NT2/D1 (cell line): ENCODE measurements around the gene KRTAP5-1.
"Not testable (repeated sequence)": the region's sequence is repeated elsewhere in the genome, so short reads cannot be mapped to it uniquely, and the experiment has no call there.

Experiments used
- DNase-seq: peaks from one replicate; pipeline ENCODE4 v3.0.0-alpha.2; 2011; ENCODE audit warnings: low read depth, low spot score
- H3K27me3 ChIP-seq: 2 replicates; pipeline ENCODE4 v1.6.0; 2011; ENCODE audit warnings: mild to moderate bottlenecking; ENCODE audit not compliant: insufficient read length, insufficient read depth
- H3K36me3 ChIP-seq: 2 replicates; pipeline ENCODE4 v1.6.1; 2011; ENCODE audit warnings: mild to moderate bottlenecking, low read length, mixed read lengths; ENCODE audit not compliant: insufficient read depth, insufficient read length
- H3K4me1 ChIP-seq: 2 replicates; pipeline ENCODE4 v1.5.1; 2011; ENCODE audit not compliant: insufficient read depth, insufficient read length
- H3K4me3 ChIP-seq: 2 replicates; pipeline ENCODE4 v1.5.1; 2011; ENCODE audit warnings: low read depth; ENCODE audit not compliant: insufficient read length
- H3K9ac ChIP-seq: 2 replicates; pipeline ENCODE4 v1.6.0; 2011; ENCODE audit warnings: low read depth; ENCODE audit not compliant: insufficient read length
- H3K9me3 ChIP-seq: 2 replicates; pipeline ENCODE4 v1.5.1; 2011; ENCODE audit warnings: mild to moderate bottlenecking, low read length; ENCODE audit not compliant: insufficient read depth
- SUZ12 ChIP-seq: IDR thresholded peaks from 2 replicates; pipeline ENCODE4 v1.6.1; 2011; ENCODE audit not compliant: insufficient read length, insufficient read depth; ENCODE audit errors: extremely low read depth
- YY1 ChIP-seq: IDR thresholded peaks from 2 replicates; pipeline ENCODE4 v1.6.1; 2011; ENCODE audit not compliant: insufficient read length, insufficient read depth
- ZNF274 ChIP-seq: IDR thresholded peaks from 2 replicates; pipeline ENCODE4 v1.6.1; 2011; ENCODE audit warnings: mild to moderate bottlenecking, low read depth, low read length

The KRTAP5-1 gene

DNA sequence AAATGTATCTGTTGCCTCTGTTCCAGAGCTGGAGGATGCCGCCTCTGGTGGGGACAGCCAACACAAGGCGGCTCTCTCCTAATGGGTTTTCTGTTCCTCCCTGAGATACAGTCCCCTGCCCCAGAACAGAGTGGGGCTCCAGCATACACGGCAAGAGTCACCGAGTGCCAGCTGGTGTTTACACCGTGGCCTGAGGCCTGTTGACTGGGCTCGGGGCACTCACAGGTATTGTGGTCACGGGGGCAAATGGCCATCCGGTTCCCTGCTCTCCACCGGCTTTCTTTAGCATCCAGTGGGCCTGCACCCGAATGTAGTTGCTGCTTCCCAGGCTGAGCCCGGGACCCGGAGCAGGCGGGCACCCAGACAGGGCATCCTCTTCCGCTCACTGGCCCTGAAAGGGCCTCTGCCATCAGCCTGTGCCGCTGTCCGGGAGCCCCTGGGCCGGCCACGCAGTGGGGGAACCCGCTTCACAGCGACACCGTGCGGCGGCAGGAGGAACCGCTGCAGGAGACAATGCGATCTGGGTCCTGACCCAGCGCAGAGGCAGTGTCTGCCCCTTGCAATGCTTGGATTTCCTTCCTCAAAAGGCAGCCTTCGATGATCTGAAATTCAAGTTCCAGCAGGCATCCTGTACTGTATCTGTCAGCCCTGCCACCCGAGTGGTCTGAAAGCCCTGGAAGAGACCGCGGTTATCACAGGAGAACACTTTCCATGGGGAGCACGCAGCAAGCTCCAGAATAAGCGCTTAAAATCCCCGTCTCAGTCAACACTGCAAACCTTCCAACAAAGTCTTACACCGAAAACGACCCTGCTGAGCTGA, 43.6 kb upstream of the KRTAP5-1 start:
- Histone ChIP-seq H3K4me1 (no peaks in the 10 kb centered on the region), H3K9ac (peak overlapping the region; percentile 76), H3K4me3 (no peak overlapping the region), H3K27me3 (peaks cover 34% of the 10 kb centered on the region), H3K36me3 (no peaks in the 10 kb centered on the region), H3K9me3 (no peaks in the 10 kb centered on the region)
- TF ChIP-seq ZNF274 (no peak), SUZ12 (no peak), YY1 (no peak)
- DNase-seq, result peak; percentile 47

DNA sequence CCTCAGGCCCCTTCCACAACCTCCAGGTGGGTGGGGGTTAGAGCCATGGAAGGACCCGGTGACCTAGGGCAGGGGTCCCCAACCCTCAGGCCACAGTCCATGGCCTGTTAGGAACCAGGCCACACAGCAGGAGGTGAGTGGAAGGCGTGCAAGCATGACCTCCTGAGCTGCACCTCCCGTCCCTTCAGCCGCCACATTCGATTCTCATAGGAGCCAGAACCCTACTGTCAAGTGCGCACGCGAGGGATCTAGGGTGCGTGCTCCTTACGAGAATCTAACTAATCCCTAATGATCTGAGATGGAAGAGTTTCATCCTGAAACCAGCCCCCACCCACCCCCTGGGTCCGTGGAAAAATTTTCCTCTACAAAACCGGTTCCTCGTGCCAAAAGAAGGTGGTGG, 40.5 kb upstream of the KRTAP5-1 start:
- Histone ChIP-seq H3K27me3 (peaks cover 32% of the 10 kb centered on the region), H3K9ac (no peak overlapping the region), H3K4me1 (no peaks in the 10 kb centered on the region), H3K9me3 (no peaks in the 10 kb centered on the region), H3K4me3 (no peak overlapping the region), H3K36me3 (no peaks in the 10 kb centered on the region)
- DNase-seq, result no peak
- TF ChIP-seq ZNF274 (no peak), YY1 (no peak), SUZ12 (no peak)

DNA sequence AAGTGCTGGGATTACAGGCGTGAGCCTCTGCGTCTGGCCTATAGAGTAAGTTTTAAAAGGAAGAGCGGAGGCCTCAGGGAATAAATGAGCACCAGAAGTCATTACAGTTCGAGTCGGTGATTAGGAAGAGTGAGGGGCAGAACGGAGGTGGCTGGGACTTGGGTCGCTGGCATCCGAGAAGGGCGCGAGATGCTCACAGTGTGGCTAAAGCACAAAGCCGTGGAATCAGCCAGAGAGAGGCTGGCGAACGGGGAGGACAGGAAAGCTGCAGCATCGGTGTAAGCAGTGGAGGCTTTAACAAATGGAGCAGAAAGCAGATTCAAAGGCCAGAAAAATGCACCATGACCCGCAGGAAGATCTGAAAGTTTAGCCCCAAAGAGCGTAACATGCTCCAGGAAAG, 39.5 kb upstream of the KRTAP5-1 start:
- Histone ChIP-seq H3K9me3 (no peaks in the 10 kb centered on the region), H3K4me1 (no peaks in the 10 kb centered on the region), H3K4me3 (no peak overlapping the region), H3K9ac (no peak overlapping the region), H3K36me3 (no peaks in the 10 kb centered on the region), H3K27me3 (peaks cover 28% of the 10 kb centered on the region)
- DNase-seq, result no peak
- no peak for TF ChIP-seq SUZ12
- TF ChIP-seq ZNF274, result no peak
- TF ChIP-seq YY1, result no peak

DNA sequence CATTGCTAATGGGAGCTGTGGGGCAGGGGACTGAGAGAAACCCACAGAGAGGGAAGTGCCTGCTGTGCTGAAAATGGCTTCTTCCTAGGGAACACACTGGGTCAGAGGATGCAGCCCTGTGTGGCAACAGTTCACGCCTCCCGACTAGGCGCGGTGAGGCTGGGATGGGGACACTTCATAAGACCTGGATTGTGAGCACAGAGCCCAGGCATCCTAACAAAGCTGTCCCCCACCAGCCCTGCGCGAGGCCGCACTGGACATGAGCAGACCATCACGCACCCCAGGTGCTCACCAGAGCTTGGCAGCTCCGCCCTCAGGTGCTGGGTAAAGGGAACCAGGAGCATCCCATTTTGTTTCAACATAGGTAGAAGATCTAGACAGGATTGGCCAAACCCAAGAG, 38.6 kb upstream of the KRTAP5-1 start:
- Histone ChIP-seq H3K4me3 (no peak overlapping the region), H3K9me3 (no peaks in the 10 kb centered on the region), H3K27me3 (peaks cover 19% of the 10 kb centered on the region), H3K9ac (no peak overlapping the region), H3K4me1 (no peaks in the 10 kb centered on the region), H3K36me3 (no peaks in the 10 kb centered on the region)
- TF ChIP-seq ZNF274 (no peak), YY1 (no peak), SUZ12 (no peak)
- no peak for DNase-seq

DNA sequence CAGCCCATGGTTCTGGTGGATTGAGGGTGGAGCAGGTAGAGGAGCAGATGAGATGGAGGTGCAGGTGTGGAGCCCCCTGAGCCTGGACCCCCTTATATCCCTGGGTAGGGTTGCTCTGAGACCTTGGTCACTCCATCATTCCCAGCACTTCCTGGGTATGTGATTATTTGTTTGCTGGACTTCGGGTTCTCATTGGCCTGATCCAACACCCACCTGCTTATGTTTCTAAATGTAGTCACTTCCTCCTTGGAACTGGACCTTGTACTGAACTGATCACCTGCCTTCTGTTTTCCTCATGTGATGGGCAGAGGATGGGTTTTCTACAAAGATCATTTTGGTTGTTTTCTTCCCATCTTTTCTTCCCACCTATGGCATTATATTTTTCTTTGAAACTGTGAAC, 37.0 kb upstream of the KRTAP5-1 start, which contains the start of gene KRTAP5-4:
KRTAP5-4 (minus strand) TSS at position 53 of the 400 bp plus-strand sequence; CDS start at position 8, 45 bp downstream.
- Histone ChIP-seq H3K36me3 (no peaks in the 10 kb centered on the region), H3K4me3 (no peak within 1 kb of the TSS), H3K27me3 (peaks cover 2% of the 10 kb centered on the region), H3K9me3 (no peaks in the 10 kb centered on the region), H3K4me1 (no peaks in the 10 kb centered on the region), H3K9ac (no peak within 1 kb of the TSS)
- no peak for TF ChIP-seq YY1
- no peak for DNase-seq

DNA sequence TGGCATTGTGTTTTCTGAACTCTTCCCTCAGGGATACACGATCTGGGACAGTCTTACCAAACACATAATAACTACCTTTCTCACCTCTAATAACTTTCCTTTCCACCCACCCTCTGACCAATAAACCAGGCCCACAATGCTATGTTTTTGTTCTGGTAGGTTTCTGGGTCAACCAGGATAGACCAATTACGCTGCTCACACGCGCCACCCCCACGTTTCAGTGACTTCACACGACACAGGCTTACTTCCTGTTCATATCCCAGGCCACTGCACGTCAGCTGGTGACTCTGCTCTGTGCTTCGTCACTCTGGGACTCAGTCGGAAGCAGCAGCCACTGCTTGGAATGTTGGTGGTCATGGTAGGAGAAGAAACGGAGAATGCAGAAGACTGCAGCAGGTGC, 34.4 kb upstream of the KRTAP5-1 start:
- no peaks in the 10 kb centered on the region for H3K36me3 ChIP-seq
- no peak overlapping the region for H3K4me3 ChIP-seq
- no peaks in the 10 kb centered on the region for H3K27me3 ChIP-seq
- H3K9me3 ChIP-seq, result no peaks in the 10 kb centered on the region
- H3K9ac ChIP-seq, result no peak overlapping the region
- H3K4me1 ChIP-seq, result no peaks in the 10 kb centered on the region
- TF ChIP-seq YY1 (no peak), SUZ12 (no peak), ZNF274 (no peak)
- no peak for DNase-seq

DNA sequence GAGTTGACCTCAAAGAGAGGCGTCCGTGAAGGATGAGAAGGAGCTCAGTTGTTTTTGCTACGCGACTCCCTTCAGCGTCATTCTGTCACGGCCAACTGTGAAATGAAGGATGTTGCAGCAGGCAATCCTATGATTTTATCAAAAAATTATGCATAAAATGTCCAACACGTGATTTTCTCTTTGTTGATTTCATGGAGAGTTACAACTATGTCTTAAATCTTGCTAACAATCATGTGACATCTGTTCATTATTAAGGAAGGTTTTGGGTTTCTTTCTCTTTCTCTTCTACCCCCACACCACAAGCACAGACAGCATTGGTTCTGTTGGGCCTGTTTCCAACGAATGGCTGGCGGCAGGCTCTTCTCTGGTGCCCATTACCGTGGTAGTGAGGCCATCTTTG, 33.1 kb upstream of the KRTAP5-1 start:
- Histone ChIP-seq H3K4me3 (no peak overlapping the region), H3K36me3 (no peaks in the 10 kb centered on the region), H3K27me3 (no peaks in the 10 kb centered on the region), H3K9ac (no peak overlapping the region), H3K4me1 (no peaks in the 10 kb centered on the region), H3K9me3 (no peaks in the 10 kb centered on the region)
- TF ChIP-seq YY1, result no peak
- no peak for TF ChIP-seq ZNF274
- no peak for DNase-seq

DNA sequence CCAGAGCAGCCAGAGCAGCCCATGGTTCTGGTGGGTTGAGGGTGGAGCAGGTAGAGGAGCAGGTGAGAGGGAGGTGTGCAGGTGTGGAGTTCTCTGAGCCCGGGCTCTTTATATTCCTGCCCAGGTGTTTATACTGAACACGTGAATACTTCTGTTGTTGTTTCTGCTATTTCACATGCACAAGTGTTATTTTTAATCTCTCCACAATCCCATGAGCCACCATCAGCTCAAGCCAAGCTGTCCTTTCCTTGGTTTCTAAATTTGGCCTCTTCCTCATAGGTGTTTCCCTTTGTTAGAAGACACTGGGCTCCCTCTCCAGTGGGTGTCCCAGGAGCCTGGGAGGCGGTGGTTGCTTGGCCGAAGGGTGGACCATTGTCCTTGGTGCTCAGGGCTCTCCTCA, 23.3 kb upstream of the KRTAP5-1 start, which contains the start of gene KRTAP5-3:
KRTAP5-3 (minus strand) TSS at position 101 of the 400 bp plus-strand sequence; CDS start at position 23, 78 bp downstream.
- peaks cover 10% of the 10 kb centered on the region for H3K4me1 ChIP-seq

DNA sequence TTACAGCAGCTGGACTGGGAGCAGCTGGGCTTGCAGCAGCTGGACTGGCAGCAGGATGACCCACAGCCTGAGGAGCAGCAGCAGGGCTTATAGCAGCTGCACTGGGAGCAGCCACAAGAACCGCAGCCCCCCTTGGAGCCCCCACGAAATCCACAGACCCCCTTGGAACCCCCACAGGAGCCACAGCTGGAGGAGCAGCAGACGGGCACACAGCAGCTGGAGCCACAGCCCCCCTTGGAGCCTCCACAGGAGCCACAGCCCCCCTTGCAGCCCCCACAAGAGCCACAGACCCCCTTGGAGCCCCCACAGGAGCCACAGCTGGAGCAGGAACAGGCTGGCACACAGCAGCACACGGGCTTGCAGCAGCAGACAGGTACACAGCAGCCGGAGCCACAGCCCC, 22.8 kb upstream of the KRTAP5-1 start:
- H3K9me3 ChIP-seq, DNase-seq, H3K4me3 ChIP-seq, H3K36me3 ChIP-seq, H3K4me1 ChIP-seq: not testable (repeated sequence)
- Histone ChIP-seq H3K9ac (peak overlapping the region; percentile 10), H3K27me3 (peaks cover 30% of the 10 kb centered on the region)

More for the DNA sequence above, 23.3 kb upstream of the KRTAP5-1 start, which contains the start of gene KRTAP5-3:
- H3K27me3 ChIP-seq, result peaks cover 30% of the 10 kb centered on the region
- peak within 1 kb of the TSS; percentile 33 for H3K9ac ChIP-seq
- no peaks in the 10 kb centered on the region for H3K9me3 ChIP-seq
- TF ChIP-seq ZNF274 (no peak), YY1 (no peak), SUZ12 (no peak)
- no peak for DNase-seq
- no peaks in the 10 kb centered on the region for H3K36me3 ChIP-seq
- H3K4me3 ChIP-seq, result no peak within 1 kb of the TSS

DNA sequence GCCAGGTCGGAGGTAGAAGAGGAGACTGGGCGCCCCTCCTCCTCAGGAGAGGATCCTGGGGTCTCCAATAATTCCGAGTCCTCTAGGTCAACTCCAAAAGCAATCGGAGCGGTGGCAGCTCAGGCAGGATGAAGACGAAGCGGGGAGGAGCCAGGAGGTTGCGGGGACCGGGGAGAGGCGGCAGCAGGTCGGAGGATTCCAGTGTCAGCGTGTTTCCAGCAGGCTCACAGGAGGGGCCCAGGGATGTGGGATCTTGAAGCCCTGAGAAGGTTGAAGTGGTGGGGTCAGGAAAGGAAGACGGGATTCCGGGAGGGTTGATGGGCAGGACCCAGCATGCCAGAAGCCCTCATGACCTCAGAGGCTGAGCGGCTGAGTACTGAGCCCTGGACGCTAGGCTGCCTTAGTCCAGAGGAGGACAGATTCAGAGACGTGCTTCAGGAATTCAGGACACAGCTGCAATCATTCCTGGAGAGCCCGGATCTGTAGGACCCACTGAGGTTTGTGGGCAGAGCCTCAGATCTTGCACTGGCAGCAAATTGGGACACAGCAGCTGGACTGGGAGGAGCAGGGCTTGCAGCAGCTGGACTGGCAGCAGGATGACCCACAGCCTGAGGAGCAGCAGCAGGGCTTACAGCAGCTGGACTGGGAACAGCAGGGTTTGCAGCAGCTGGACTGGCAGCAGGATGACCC, 22.2 kb upstream of the KRTAP5-1 start:
- not testable (repeated sequence) for H3K36me3 ChIP-seq, H3K9me3 ChIP-seq, DNase-seq, H3K4me3 ChIP-seq, H3K4me1 ChIP-seq
- Histone ChIP-seq H3K9ac (peak overlapping the region; percentile 33), H3K27me3 (peaks cover 30% of the 10 kb centered on the region)
